Endodermal cell (in vitro differentiated cells): ENCODE results near the gene CD244. TPM values are rescaled to one million over a fixed set of nuclear protein-coding genes. Genes with fewer than 3 reads are reported as not detected.

Experiments used
- DNase-seq: peaks from one replicate; pipeline ENCODE4 v3.0.0-alpha.2; 2017
- H3K27ac ChIP-seq: 2 replicates; pipeline ENCODE4 v1.5.1; 2013; ENCODE audit warnings: mild to moderate bottlenecking, low read depth, low read length, moderate library complexity
- H3K27me3 ChIP-seq: 2 replicates; pipeline ENCODE4 v1.6.1; 2013; ENCODE audit warnings: mild to moderate bottlenecking, low read length, moderate library complexity; ENCODE audit not compliant: insufficient read depth, control insufficient read depth, poor library complexity, severe bottlenecking
- H3K36me3 ChIP-seq: 2 replicates; pipeline ENCODE4 v1.7.0; 2013; ENCODE audit warnings: mild to moderate bottlenecking, low read length, moderate library complexity; ENCODE audit not compliant: control insufficient read depth, insufficient read depth
- H3K4me1 ChIP-seq: one replicate; pipeline ENCODE4 v1.7.0; 2013; ENCODE audit warnings: low read length; ENCODE audit not compliant: control insufficient read depth, insufficient read depth
- H3K4me3 ChIP-seq: 2 replicates; pipeline ENCODE4 v1.5.1; 2013; ENCODE audit warnings: mild to moderate bottlenecking, low read length, moderate library complexity
- H3K9ac ChIP-seq: 2 replicates; pipeline ENCODE4 v1.6.1; 2013; ENCODE audit warnings: mild to moderate bottlenecking, low read length, moderate library complexity; ENCODE audit not compliant: poor library complexity, severe bottlenecking; ENCODE audit errors: extremely low read depth
- H3K9me3 ChIP-seq: 2 replicates; pipeline ENCODE4 v1.6.1; 2013; ENCODE audit warnings: mild to moderate bottlenecking, low read length, moderate library complexity; ENCODE audit not compliant: control insufficient read depth
- H3K27ac Mint-ChIP-seq: 2 replicates; pipeline ENCODE4 v1.8.0; 2020; ENCODE audit warnings: mixed read lengths
- H3K27me3 Mint-ChIP-seq: 2 replicates; pipeline ENCODE4 v1.8.0; 2021; ENCODE audit warnings: mild to moderate bottlenecking, mixed read lengths; ENCODE audit not compliant: insufficient read depth
- H3K36me3 Mint-ChIP-seq: 2 replicates; pipeline ENCODE4 v1.8.0; 2020; ENCODE audit warnings: low read depth, mixed read lengths
- H3K4me1 Mint-ChIP-seq: 2 replicates; pipeline ENCODE4 v1.8.0; 2020; ENCODE audit warnings: mixed read lengths
- H3K4me3 Mint-ChIP-seq: 2 replicates; pipeline ENCODE4 v1.8.0; 2020; ENCODE audit warnings: mild to moderate bottlenecking, moderate library complexity, mixed read lengths
- H3K9me3 Mint-ChIP-seq: 2 replicates; pipeline ENCODE4 v1.8.0; 2020; ENCODE audit warnings: mild to moderate bottlenecking, mixed read lengths
- CTCF ChIP-seq: fragments of 200-600 bp; sonication (generic); conservative IDR thresholded peaks from 2 replicates; pipeline ENCODE4 v1.5.0; 2021; ENCODE audit warnings: antibody characterized with exemption, mild to moderate bottlenecking
- WGBS, 2 experiments: methylation state at CpG; one replicate each; pipeline versions ENCODE4 v1.1.5 to v1.1.7; 2013; ENCODE audit warnings: missing lambda C conversion rate in 2 of 2, mixed read lengths in 1 of 2; ENCODE audit not compliant: insufficient coverage in 1 of 2, insufficient read length in 1 of 2; 5-methylcytosine and 5-hydroxymethylcytosine counted together
- total RNA-seq, 2 donors: library from RNA; stranded (reverse); fragmentation: NEBNext Ultra II Directional in 1 of 2; extraction: Animal tissue kit (Norgen Biotek cat#: 25700) in 1 of 2; gene quantifications; 2 replicates in 1 of 2; 3 replicates in 1 of 2; pipeline ENCODE4 v1.2.1, GENCODE V29; 2021

The CD244 gene
- total RNA-seq, 2 donors from 2014 or later, result 0.31 TPM; not detected in 1

GRCh38 chr1:160850993-160851392 is 11.7 kb downstream of the CD244 start:
- H3K9me3 Mint-ChIP-seq, result no peaks in the 10 kb centered on the region
- H3K4me3 Mint-ChIP-seq, result no peak overlapping the region
- H3K4me1 Mint-ChIP-seq, result no peaks in the 10 kb centered on the region
- no peak overlapping the region for H3K27ac ChIP-seq
- 95 to 96% methylated on average over 4 to 8 of the region's 8 CpGs for WGBS, 2 experiments
- no peak overlapping the region for H3K9ac ChIP-seq
- peaks cover 2% of the 10 kb centered on the region for H3K9me3 ChIP-seq
- no peaks in the 10 kb centered on the region for H3K4me1 ChIP-seq
- H3K27ac Mint-ChIP-seq, result no peak overlapping the region
- no peaks in the 10 kb centered on the region for H3K36me3 ChIP-seq
- H3K27me3 ChIP-seq, result no peaks in the 10 kb centered on the region
- no peak for DNase-seq
- H3K4me3 ChIP-seq, result no peak overlapping the region
- no peak for TF ChIP-seq CTCF
- peaks cover 2% of the 10 kb centered on the region for H3K27me3 Mint-ChIP-seq
- no peaks in the 10 kb centered on the region for H3K36me3 Mint-ChIP-seq

- peaks cover 6% of the 10 kb centered on the region for H3K9me3 ChIP-seq
- H3K9ac ChIP-seq, result no peak overlapping the region
- Mint-ChIP-seq H3K4me1 (no peaks in the 10 kb centered on the region), H3K36me3 (no peaks in the 10 kb centered on the region), H3K9me3 (no peaks in the 10 kb centered on the region), H3K4me3 (no peak overlapping the region), H3K27ac (no peak overlapping the region), H3K27me3 (peaks cover 2% of the 10 kb centered on the region)
- TF ChIP-seq CTCF, result no peak
- WGBS, 2 experiments, result 87 to 92% methylated on average over 3 to 4 of the region's 5 CpGs
- no peak overlapping the region for H3K27ac ChIP-seq
- H3K36me3 ChIP-seq, result no peaks in the 10 kb centered on the region
- H3K4me1 ChIP-seq, result no peaks in the 10 kb centered on the region
- no peaks in the 10 kb centered on the region for H3K27me3 ChIP-seq
- no peak for DNase-seq
- H3K4me3 ChIP-seq, result no peak overlapping the region
These were observed 12.1 kb downstream of the CD244 start for GRCh38 chr1:160850541-160850940.

DNA sequence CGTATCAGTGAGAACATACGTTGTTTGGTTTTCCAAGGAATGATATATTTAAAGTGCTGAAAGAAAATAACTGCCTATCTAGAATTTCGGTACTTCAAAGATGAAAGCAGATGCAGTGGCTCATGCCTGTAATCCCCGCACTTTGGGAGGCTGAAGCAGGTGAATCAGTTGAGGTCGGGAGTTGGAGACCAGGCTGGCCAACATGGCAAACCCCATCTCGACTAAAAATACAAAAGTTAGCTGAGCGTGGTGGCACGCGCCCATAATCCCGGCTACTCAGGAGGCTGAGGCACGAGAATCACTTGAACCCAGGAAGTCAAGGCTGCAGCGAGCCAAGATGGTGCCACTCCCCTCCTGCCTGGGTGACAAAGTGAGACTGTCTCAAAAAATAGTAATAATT is 16.4 kb downstream of the CD244 start:
- Mint-ChIP-seq H3K4me1 (no peaks in the 10 kb centered on the region), H3K27ac (no peak overlapping the region), H3K36me3 (no peaks in the 10 kb centered on the region), H3K9me3 (no peaks in the 10 kb centered on the region), H3K4me3 (no peak overlapping the region), H3K27me3 (peaks cover 2% of the 10 kb centered on the region)
- Histone ChIP-seq H3K4me3 (no peak overlapping the region), H3K27me3 (no peaks in the 10 kb centered on the region), H3K4me1 (no peaks in the 10 kb centered on the region), H3K27ac (no peak overlapping the region), H3K9me3 (peaks cover 7% of the 10 kb centered on the region), H3K36me3 (no peaks in the 10 kb centered on the region), H3K9ac (no peak overlapping the region)
- no peak for DNase-seq
- no peak for TF ChIP-seq CTCF
- WGBS, 2 experiments, result 95 to 97% methylated on average over 12 of the region's 12 CpGs
